B cell (primary cell): Measurements from ENCODE around the gene TAF13. TPM values are rescaled to one million over a fixed set of nuclear protein-coding genes. Genes with fewer than 3 reads are reported as not detected.

Experiments
- ATAC-seq: fragments of 200-7000 bp; cut with Tn5 transposase; one replicate; pipeline ENCODE4 v1.10.0; 2021; ENCODE audit warnings: low read depth, mild to moderate bottlenecking, moderate number of reproducible peaks, moderate library complexity
- CTCF ChIA-PET: fragments of 350-600 bp; sonication (Branson Sonifier 250); formaldehyde crosslinking; loops from one replicate; lab custom pipeline; 2021; ENCODE audit warnings: antibody characterized with exemption, inconsistent platforms; lab: Charles Lee
- POLR2A ChIA-PET: fragments of 350-600 bp; sonication (Branson Sonifier 250); formaldehyde crosslinking; loops from one replicate; lab custom pipeline; 2021; ENCODE audit warnings: antibody characterized with exemption; lab: Charles Lee
- DNase-seq: peaks from one replicate; pipeline ENCODE4 v3.0.0; 2013
- H2AFZ ChIP-seq: 2 replicates; pipeline ENCODE4 v1.6.1; 2012; ENCODE audit warnings: mild to moderate bottlenecking, low read depth, low read length; ENCODE audit not compliant: insufficient read depth, poor library complexity, severe bottlenecking
- H3K27ac ChIP-seq, 2 donors: 1 replicate in 1 of 2; 2 replicates in 1 of 2; pipeline ENCODE4 v1.5.1; 2012 to 2013; ENCODE audit warnings: low read length in 2 of 2, mild to moderate bottlenecking in 2 of 2, moderate library complexity in 1 of 2
- H3K27me3 ChIP-seq, 4 experiments: fragments of 200-600 bp in 1 of 4; sonication (generic) in 1 of 4; replicated peaks in 1 of 4; 1 replicate in 2 of 4; 2 replicates in 2 of 4; pipeline versions ENCODE4 v1.6.1 to v1.7.0; 2013 to 2016; ENCODE audit warnings: low read length in 3 of 4, mild to moderate bottlenecking in 2 of 4, mixed read lengths in 1 of 4, moderate library complexity in 1 of 4; ENCODE audit not compliant: insufficient read depth in 4 of 4, control insufficient read depth in 3 of 4; ENCODE audit errors: control extremely low read depth in 1 of 4
- H3K36me3 ChIP-seq, 2 experiments: replicated peaks in 1 of 2; 1 replicate in 1 of 2; 2 replicates in 1 of 2; pipeline versions ENCODE4 v1.6.1 to v1.7.1; 2013; ENCODE audit warnings: low read length in 1 of 2; ENCODE audit not compliant: insufficient read depth in 2 of 2, control insufficient read depth in 1 of 2; ENCODE audit errors: control extremely low read depth in 1 of 2, extremely low read depth in 1 of 2
- H3K4me1 ChIP-seq, 2 donors: fragments of 200-600 bp in 1 of 2; sonication (generic) in 1 of 2; 1 replicate in 1 of 2; 2 replicates in 1 of 2; pipeline versions ENCODE4 v1.5.1 to v1.6.1; 2013 to 2017; ENCODE audit warnings: low read length in 2 of 2; ENCODE audit not compliant: control insufficient read depth in 2 of 2, insufficient read depth in 2 of 2
- H3K4me2 ChIP-seq: replicated peaks from 2 replicates; pipeline ENCODE3; 2012; ENCODE audit warnings: mild to moderate bottlenecking, low read depth, low read length; ENCODE audit not compliant: poor library complexity, severe bottlenecking
- H3K4me3 ChIP-seq, 5 experiments: fragments of 200-600 bp in 1 of 5; sonication (generic) in 1 of 5; 1 replicate in 3 of 5; 2 replicates in 2 of 5; pipeline versions ENCODE4 v1.5.1 to v1.7.0; 2011 to 2016; ENCODE audit warnings: low read length in 4 of 5, mild to moderate bottlenecking in 4 of 5, low read depth in 2 of 5, control low read depth in 1 of 5, moderate library complexity in 1 of 5; ENCODE audit not compliant: insufficient read depth in 1 of 5; ENCODE audit errors: control extremely low read depth in 1 of 5, extremely low read depth in 1 of 5
- H3K79me2 ChIP-seq: fragments of 200-600 bp; sonication (generic); one replicate; pipeline ENCODE4 v1.6.0; 2016; ENCODE audit warnings: low read length; ENCODE audit not compliant: control insufficient read depth, insufficient read depth
- H3K9ac ChIP-seq: fragments of 200-600 bp; sonication (generic); 2 replicates; pipeline ENCODE4 v1.6.1; 2017; ENCODE audit warnings: mild to moderate bottlenecking, low read length, moderate library complexity
- H3K9me3 ChIP-seq, 3 donors: one replicate each; pipeline versions ENCODE4 v1.6.1 to v1.7.1; 2013; ENCODE audit warnings: low read length in 2 of 3; ENCODE audit not compliant: control insufficient read depth in 2 of 3, insufficient read depth in 1 of 3; ENCODE audit errors: control extremely low read depth in 1 of 3
- H4K20me1 ChIP-seq: 2 replicates; pipeline ENCODE4 v1.6.0; 2012; ENCODE audit warnings: mild to moderate bottlenecking, low read length; ENCODE audit not compliant: insufficient read depth, control insufficient read depth, poor library complexity, severe bottlenecking
- H3K27ac Mint-ChIP-seq: one replicate; pipeline ENCODE4 v1.8.0; 2021; ENCODE audit warnings: mixed read lengths
- H3K27me3 Mint-ChIP-seq: one replicate; pipeline ENCODE4 v1.8.0; 2021; ENCODE audit warnings: mixed read lengths
- H3K4me1 Mint-ChIP-seq: one replicate; pipeline ENCODE4 v1.8.0; 2021; ENCODE audit warnings: mixed read lengths
- H3K4me3 Mint-ChIP-seq: one replicate; pipeline ENCODE4 v1.8.0; 2021; ENCODE audit warnings: mixed read lengths
- H3K9me3 Mint-ChIP-seq: one replicate; pipeline ENCODE4 v1.8.0; 2022; ENCODE audit warnings: mixed read lengths; ENCODE audit not compliant: insufficient read depth
- EZH2 ChIP-seq: IDR thresholded peaks from 2 replicates; pipeline ENCODE4 v1.6.1; 2012; ENCODE audit warnings: borderline replicate concordance, low read depth, mild to moderate bottlenecking, moderate library complexity, low read length; ENCODE audit not compliant: insufficient read depth, poor library complexity, severe bottlenecking
- whole genome bisulfite sequencing: methylation state at CpG from one replicate; pipeline ENCODE4 v1.1.5; 2013; ENCODE audit warnings: missing lambda C conversion rate; ENCODE audit not compliant: insufficient coverage; 5-methylcytosine and 5-hydroxymethylcytosine counted together
- intact Hi-C: fragments of 100-400 bp; cut with micrococcal nuclease; formaldehyde crosslinking; loops from one replicate; pipeline ENCODE4 v1.10.0; 2022
- polyA plus RNA-seq: library from polyadenylated mRNA; depleted of rRNA; stranded (reverse); fragments of >200 nt; gene quantifications from 2 replicates; pipeline ENCODE4 v1.2.3, GENCODE V29; 2012
- total RNA-seq, 2 donors: library from RNA; stranded (reverse); fragments of 120-200 nt in 1 of 2; gene quantifications; 1 replicate in 1 of 2; 2 replicates in 1 of 2; pipeline versions ENCODE4 v1.2.3 to v1.2.4, GENCODE V29; 2013 to 2022
- TF ChIP-seq, protein P1 (sequence below): fragments of 200-600 bp; IDR thresholded peaks from one replicate; pipeline ENCODE4 v1.8.0; 2022; ENCODE audit warnings: antibody characterized with exemption, mild to moderate bottlenecking

TAF13 gene
- total and polyA plus RNA-seq, 2 donors (not counting 1 experiment from before 2014, with no cell fraction given) = 6.6 to 14.3 TPM

DNA sequence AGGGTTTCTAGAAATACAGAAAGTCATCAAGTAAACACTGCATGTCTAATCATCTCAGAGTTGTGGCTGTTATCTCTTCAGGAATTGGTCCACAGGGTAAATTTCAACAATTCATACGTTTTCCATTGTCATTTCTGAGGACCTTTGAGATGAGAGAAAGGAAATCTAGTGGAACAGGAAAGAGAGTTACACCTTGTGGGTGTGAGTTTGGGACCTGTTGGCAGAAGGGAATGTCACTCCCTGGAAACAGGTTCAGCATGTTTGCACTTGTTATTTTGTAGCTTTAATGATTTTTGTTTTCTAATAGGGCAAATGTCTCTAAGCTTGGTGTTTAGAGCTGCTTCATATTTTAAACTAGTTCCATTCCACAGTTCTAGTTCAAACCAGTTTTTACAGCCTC is 20.3 kb upstream of the TAF13 start:
- Mint-ChIP-seq H3K27me3 (no peaks in the 10 kb centered on the region), H3K9me3 (no peaks in the 10 kb centered on the region), H3K27ac (no peak overlapping the region), H3K4me3 (no peak overlapping the region), H3K4me1 (peaks cover 23% of the 10 kb centered on the region)
- Histone ChIP-seq H3K79me2 (peaks cover 59% of the 10 kb centered on the region), H2AFZ (no peak overlapping the region), H4K20me1 (no peaks in the 10 kb centered on the region), H3K9ac (no peak overlapping the region), H3K4me1 (peaks cover 21 to 27% of the 10 kb centered on the region in 2 donors), H3K9me3 (no peaks in the 10 kb centered on the region), H3K4me3 (no peak overlapping the region), H3K4me2 (no peak overlapping the region), H3K27me3 (no peaks in the 10 kb centered on the region), H3K36me3 (peaks cover 0 to 23% of the 10 kb centered on the region in 2 experiments), H3K27ac (no peak overlapping the region)
- DNase-seq (no peak), ATAC-seq (no peak)
- ChIA-PET POLR2A (no interaction called here), CTCF (interaction anchor here (1.2 kb wide), 1 partner anchor 17 kb away, joined by 3 read pairs; a partner anchor contains a TSS)
- WGBS = 83% methylated on average over 1 of the region's 1 CpG
- TF ChIP-seq EZH2 = no peak
- TF ChIP-seq, protein P1, sequence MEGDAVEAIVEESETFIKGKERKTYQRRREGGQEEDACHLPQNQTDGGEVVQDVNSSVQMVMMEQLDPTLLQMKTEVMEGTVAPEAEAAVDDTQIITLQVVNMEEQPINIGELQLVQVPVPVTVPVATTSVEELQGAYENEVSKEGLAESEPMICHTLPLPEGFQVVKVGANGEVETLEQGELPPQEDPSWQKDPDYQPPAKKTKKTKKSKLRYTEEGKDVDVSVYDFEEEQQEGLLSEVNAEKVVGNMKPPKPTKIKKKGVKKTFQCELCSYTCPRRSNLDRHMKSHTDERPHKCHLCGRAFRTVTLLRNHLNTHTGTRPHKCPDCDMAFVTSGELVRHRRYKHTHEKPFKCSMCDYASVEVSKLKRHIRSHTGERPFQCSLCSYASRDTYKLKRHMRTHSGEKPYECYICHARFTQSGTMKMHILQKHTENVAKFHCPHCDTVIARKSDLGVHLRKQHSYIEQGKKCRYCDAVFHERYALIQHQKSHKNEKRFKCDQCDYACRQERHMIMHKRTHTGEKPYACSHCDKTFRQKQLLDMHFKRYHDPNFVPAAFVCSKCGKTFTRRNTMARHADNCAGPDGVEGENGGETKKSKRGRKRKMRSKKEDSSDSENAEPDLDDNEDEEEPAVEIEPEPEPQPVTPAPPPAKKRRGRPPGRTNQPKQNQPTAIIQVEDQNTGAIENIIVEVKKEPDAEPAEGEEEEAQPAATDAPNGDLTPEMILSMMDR = no peak
- intact Hi-C loops = loop anchor here (10.0 kb wide), 1 partner anchor 541 kb away; no protein-coding TSS in a partner anchor

DNA sequence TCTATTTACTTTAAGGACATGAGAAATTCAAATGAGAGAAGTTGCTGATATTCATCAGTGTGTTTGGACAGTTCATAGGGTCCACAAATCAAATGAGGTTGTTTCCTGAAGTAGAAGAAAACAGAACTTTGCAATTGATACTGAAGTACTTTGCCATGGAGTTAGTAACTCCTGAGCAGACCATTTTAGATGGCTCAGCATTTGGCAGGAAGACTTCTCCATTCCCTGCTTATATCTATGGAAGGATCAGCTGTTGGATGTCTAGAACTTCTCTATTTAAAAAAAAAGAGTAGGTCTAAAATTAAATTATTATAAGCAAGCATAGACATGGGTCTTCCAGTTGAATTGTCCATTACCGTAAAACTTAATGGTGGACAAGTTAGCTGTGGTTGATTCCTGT is 19.8 kb upstream of the TAF13 start:
- H3K9me3 Mint-ChIP-seq = no peaks in the 10 kb centered on the region
- Histone ChIP-seq H3K36me3 (peaks cover 0 to 23% of the 10 kb centered on the region in 2 experiments), H3K9ac (no peak overlapping the region), H3K27me3 (no peaks in the 10 kb centered on the region), H3K9me3 (no peaks in the 10 kb centered on the region), H3K4me3 (no peak overlapping the region), H4K20me1 (no peaks in the 10 kb centered on the region), H3K27ac (no peak overlapping the region), H3K4me2 (no peak overlapping the region), H3K79me2 (peaks cover 59% of the 10 kb centered on the region), H3K4me1 (peaks cover 22 to 24% of the 10 kb centered on the region in 2 donors), H2AFZ (no peak overlapping the region)
- no peak for ATAC-seq
- intact Hi-C loops = loop anchor here (10.0 kb wide), 1 partner anchor 541 kb away; no protein-coding TSS in a partner anchor
- ChIA-PET CTCF (interaction anchor here (1.2 kb wide), 1 partner anchor 17 kb away, joined by 3 read pairs; a partner anchor contains a TSS), POLR2A (no interaction called here)
- H3K4me1 Mint-ChIP-seq = peaks cover 26% of the 10 kb centered on the region
- no peak overlapping the region for H3K4me3 Mint-ChIP-seq
- no CpG with 5 or more reads among the region's 1 CpG for WGBS
- DNase-seq = no peak
- no peaks in the 10 kb centered on the region for H3K27me3 Mint-ChIP-seq
- TF ChIP-seq EZH2 = no peak
- TF ChIP-seq, protein P1 = no peak
- no peak overlapping the region for H3K27ac Mint-ChIP-seq
